Measurements from ENCODE around the gene SNX20.

Gene SNX20

GRCh38 chr16:50675686-50676610, 5.2 kb downstream of the SNX20 start:
- TF ChIP-seq, protein P1, sequence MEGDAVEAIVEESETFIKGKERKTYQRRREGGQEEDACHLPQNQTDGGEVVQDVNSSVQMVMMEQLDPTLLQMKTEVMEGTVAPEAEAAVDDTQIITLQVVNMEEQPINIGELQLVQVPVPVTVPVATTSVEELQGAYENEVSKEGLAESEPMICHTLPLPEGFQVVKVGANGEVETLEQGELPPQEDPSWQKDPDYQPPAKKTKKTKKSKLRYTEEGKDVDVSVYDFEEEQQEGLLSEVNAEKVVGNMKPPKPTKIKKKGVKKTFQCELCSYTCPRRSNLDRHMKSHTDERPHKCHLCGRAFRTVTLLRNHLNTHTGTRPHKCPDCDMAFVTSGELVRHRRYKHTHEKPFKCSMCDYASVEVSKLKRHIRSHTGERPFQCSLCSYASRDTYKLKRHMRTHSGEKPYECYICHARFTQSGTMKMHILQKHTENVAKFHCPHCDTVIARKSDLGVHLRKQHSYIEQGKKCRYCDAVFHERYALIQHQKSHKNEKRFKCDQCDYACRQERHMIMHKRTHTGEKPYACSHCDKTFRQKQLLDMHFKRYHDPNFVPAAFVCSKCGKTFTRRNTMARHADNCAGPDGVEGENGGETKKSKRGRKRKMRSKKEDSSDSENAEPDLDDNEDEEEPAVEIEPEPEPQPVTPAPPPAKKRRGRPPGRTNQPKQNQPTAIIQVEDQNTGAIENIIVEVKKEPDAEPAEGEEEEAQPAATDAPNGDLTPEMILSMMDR (IDR thresholded peaks at IDR 0.05; ENCODE audit: low read length, missing control alignments) = no peak
- H3K4me3 ChIP-seq (replicated peaks; ENCODE audit: low read depth, low read length) = no peak overlapping the region
- no peak for DNase-seq (ENCODE audit: low read depth)

DNA sequence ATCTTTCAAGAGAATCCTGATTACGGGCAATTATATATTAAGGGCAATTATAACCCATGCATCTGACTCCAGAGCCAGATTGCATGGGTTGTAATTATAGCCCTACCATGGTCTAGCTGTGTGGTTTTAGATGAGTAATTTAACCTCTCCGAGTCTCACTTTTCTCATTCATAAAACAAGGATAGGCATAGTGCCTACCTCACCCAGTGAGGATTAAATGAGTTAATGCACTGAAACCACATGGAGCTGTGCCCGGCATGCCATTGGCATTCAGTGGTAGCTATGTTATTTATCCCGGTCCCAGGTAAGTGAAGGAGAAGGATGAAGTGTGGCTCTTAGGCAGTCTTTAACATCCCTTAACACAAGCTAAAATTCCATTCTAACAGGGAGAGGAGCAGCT, 6.3 kb downstream of the SNX20 start:
- TF ChIP-seq, protein P1 (IDR thresholded peaks at IDR 0.05; ENCODE audit: low read length, missing control alignments) = no peak
- no peak for DNase-seq (ENCODE audit: low read depth)
- H3K4me3 ChIP-seq (replicated peaks; ENCODE audit: low read depth, low read length) = no peak overlapping the region

DNA sequence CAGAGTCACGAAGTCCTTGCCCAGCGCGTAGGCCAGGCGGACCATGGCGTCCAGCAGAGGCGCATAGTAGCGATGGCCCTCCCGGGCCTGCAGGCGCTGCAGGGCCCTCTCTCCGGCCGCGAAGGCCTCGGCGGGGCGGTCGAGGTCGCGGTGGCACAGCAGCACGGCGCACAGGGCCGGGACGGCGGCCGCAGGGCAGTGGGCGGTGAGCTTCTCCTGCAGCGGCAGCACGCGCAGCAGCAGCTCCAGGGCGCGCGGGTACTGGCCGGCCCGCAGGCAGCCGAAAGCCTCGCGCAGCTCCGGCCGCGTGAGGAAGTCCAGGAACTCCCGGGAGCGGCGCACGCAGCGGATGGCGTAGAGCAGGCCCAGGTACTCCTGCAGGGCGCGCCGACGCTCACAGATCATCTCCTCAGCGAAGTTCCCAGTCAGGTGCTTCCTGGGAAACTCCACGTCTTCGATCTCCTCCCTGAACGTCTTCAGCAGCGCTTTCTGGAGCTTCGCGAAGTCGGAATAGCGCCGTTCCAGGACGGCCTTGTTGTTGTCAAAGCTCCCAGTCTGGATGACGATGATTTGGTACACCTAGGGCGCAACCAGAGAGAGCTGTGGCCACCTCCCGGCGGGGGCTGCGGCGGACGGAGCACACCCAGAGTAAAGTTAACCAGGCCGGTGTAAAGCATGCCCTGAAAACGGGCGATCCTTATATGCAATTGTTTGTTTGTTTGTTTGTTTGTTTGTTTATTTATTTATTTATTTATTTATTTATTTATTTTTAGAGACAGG, 7.4 kb downstream of the SNX20 start:
- no peak for DNase-seq (ENCODE audit: low read depth)
- H3K4me3 ChIP-seq (replicated peaks; ENCODE audit: low read depth, low read length) = no peak overlapping the region
- TF ChIP-seq, protein P1 (IDR thresholded peaks at IDR 0.05; ENCODE audit: low read length, missing control alignments) = no peak

DNA sequence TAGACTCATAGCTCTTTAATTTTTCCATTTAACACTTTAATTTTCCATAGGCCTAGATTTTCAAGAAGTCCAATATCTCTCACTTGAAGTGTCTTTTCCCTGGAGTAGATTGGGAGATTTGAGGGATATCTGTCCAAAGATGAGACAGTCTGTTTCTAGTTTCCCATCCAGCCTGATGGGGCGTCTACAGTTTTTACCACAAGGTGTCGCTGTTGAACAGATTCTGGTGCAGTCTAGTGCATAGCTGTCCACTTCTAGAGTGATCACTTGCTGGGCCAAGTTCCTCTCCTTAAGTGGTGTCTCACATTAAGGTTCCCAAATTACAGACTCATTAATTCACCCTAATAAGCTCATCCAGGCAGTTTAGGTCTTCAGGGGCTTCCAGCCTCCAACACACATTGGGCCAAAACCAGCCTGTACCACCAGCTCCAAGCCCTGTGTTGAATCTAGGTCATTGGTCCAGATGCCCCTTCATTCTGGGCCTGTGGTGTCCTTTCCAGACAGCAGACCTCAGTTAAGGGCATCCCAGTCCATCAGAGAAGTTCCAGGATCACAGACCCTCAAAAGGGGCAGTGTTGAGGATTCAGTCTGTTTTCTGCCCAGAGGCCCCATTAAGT, 9.4 kb downstream of the SNX20 start:
- TF ChIP-seq, protein P1 (IDR thresholded peaks at IDR 0.05; ENCODE audit: low read length, missing control alignments) = peak; percentile 54
- no peak overlapping the region for H3K4me3 ChIP-seq (replicated peaks; ENCODE audit: low read depth, low read length)
- DNase-seq (ENCODE audit: low read depth) = peak; percentile 37

DNA sequence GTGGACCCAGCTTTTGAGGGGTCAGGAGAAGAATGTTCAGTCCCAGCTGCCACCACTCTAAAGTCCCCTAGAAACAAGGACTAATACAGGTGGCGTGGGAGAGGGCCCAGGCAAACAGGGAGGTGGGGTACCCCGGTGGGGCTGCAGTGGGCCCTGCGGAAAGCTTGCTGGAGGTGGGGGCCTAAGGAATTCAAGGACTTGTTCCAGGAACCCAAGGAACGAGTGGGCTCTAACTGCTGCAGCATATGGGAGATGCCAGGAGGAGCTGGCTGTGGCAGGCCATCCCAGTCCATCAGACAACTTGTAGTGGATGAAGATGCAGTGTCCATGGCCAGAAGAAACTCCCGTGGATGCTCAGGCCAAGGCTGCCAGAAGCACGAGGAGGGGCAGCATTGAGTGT, 10.6 kb downstream of the SNX20 start:
- no peak for DNase-seq (ENCODE audit: low read depth)
- H3K4me3 ChIP-seq (replicated peaks; ENCODE audit: low read depth, low read length) = no peak overlapping the region
- TF ChIP-seq, protein P1 (IDR thresholded peaks at IDR 0.05; ENCODE audit: low read length, missing control alignments) = no peak

- DNase-seq (ENCODE audit: low read depth) = no peak
- TF ChIP-seq, protein P1 (IDR thresholded peaks at IDR 0.05; ENCODE audit: low read length, missing control alignments) = no peak
- H3K4me3 ChIP-seq (replicated peaks; ENCODE audit: low read depth, low read length) = no peak overlapping the region
Measured at GRCh38 chr16:50669741-50670140, 11.4 kb downstream of the SNX20 start.
